ENCODE results near the gene TMEM11. TPM values are rescaled to one million over a fixed set of nuclear protein-coding genes. Genes with fewer than 3 reads are reported as not detected.
"Not testable (repeated sequence)": the region's sequence is repeated elsewhere in the genome, so short reads cannot be mapped to it uniquely, and the experiment has no call there.

The TMEM11 gene
- total RNA-seq, 1 experiment from 2014 or later: 29.9 TPM

- DNase-seq (ENCODE audit: low read depth): no peak
Observed at GRCh38 chr17:21242026-21242697, 28.2 kb upstream of the TMEM11 start.

GRCh38 chr17:21241564-21241963 is 27.6 kb upstream of the TMEM11 start:
- no peak for DNase-seq (ENCODE audit: low read depth)

- no peak for DNase-seq (ENCODE audit: low read depth)
Observed at GRCh38 chr17:21240369-21241055, 26.6 kb upstream of the TMEM11 start.

- DNase-seq (ENCODE audit: low read depth): peak; percentile 20
Observed at GRCh38 chr17:21239680-21240368, 25.9 kb upstream of the TMEM11 start.

GRCh38 chr17:21235921-21236320 is 22.0 kb upstream of the TMEM11 start:
- DNase-seq (ENCODE audit: low read depth): no peak

- no peak for DNase-seq (ENCODE audit: low read depth)
Observed at GRCh38 chr17:21233581-21234347, 19.8 kb upstream of the TMEM11 start.

GRCh38 chr17:21232033-21232749 is 18.2 kb upstream of the TMEM11 start:
- no peak for DNase-seq (ENCODE audit: low read depth)

GRCh38 chr17:21231533-21231932 is 17.6 kb upstream of the TMEM11 start:
- no peak for DNase-seq (ENCODE audit: low read depth)

- DNase-seq (ENCODE audit: low read depth): no peak
Observed at GRCh38 chr17:21228845-21229244, 14.9 kb upstream of the TMEM11 start.

GRCh38 chr17:21228111-21228510 is 14.2 kb upstream of the TMEM11 start:
- DNase-seq (ENCODE audit: low read depth): no peak

- not testable (repeated sequence) for DNase-seq (ENCODE audit: low read depth)
Observed at GRCh38 chr17:21227277-21227676, 13.3 kb upstream of the TMEM11 start.

- DNase-seq (ENCODE audit: low read depth): no peak
Observed at GRCh38 chr17:21223086-21223485, 9.1 kb upstream of the TMEM11 start.

- DNase-seq (ENCODE audit: low read depth): no peak
Observed at GRCh38 chr17:21218831-21219380, 4.9 kb upstream of the TMEM11 start.

GRCh38 chr17:21218101-21218500 is 4.1 kb upstream of the TMEM11 start:
- peak; percentile 18 for DNase-seq (ENCODE audit: low read depth)

- DNase-seq (ENCODE audit: low read depth): no peak
Observed at GRCh38 chr17:21217346-21217745, 3.4 kb upstream of the TMEM11 start.

- no peak for DNase-seq (ENCODE audit: low read depth)
Observed at GRCh38 chr17:21215935-21216334, 2.0 kb upstream of the TMEM11 start.

- peak; percentile 15 for DNase-seq (ENCODE audit: low read depth)
Observed at GRCh38 chr17:21214777-21215541, 998 bp upstream of the TMEM11 start.

GRCh38 chr17:21213638-21214014 is 335 bp downstream of the TMEM11 start:
- peak; percentile 32 for DNase-seq (ENCODE audit: low read depth)

GRCh38 chr17:21212826-21213637 is 929 bp downstream of the TMEM11 start:
- no peak for DNase-seq (ENCODE audit: low read depth)
